GM21526 (cell line): ENCODE results near the gene MRRF.
"Not testable (repeated sequence)": the region's sequence is repeated elsewhere in the genome, so short reads cannot be mapped to it uniquely, and the experiment has no call there.

Experiments
- ATAC-seq: cut with Tn5 transposase; IDR thresholded peaks from one replicate; pipeline ENCODE4 v1.9.1; 2021; ENCODE audit warnings: moderate library complexity; ENCODE audit not compliant: unreplicated experiment, low FRiP score

Gene MRRF

GRCh38 chr9:122268041-122268814, 3.5 kb downstream of the MRRF start:
- ATAC-seq = no peak

GRCh38 chr9:122274055-122274454, 9.4 kb downstream of the MRRF start:
- ATAC-seq = no peak

GRCh38 chr9:122276096-122276495, 11.4 kb downstream of the MRRF start:
- ATAC-seq = no peak

- no peak for ATAC-seq
These were observed 12.7 kb downstream of the MRRF start for GRCh38 chr9:122277285-122277897.

GRCh38 chr9:122281368-122281767, 16.7 kb downstream of the MRRF start:
- ATAC-seq = no peak

GRCh38 chr9:122286764-122287163, 22.1 kb downstream of the MRRF start:
- ATAC-seq = no peak

- no peak for ATAC-seq
These were observed 22.6 kb downstream of the MRRF start for GRCh38 chr9:122287214-122287720.

- ATAC-seq = no peak
These were observed 26.8 kb downstream of the MRRF start for GRCh38 chr9:122291458-122291857.

- ATAC-seq = no peak
These were observed 29.8 kb downstream of the MRRF start for GRCh38 chr9:122294531-122294930.

- ATAC-seq = no peak
These were observed 32.8 kb downstream of the MRRF start for GRCh38 chr9:122297512-122297911.

- no peak for ATAC-seq
These were observed 37.8 kb downstream of the MRRF start for GRCh38 chr9:122302237-122303093.

GRCh38 chr9:122307061-122307460, 42.4 kb downstream of the MRRF start:
- no peak for ATAC-seq

GRCh38 chr9:122307925-122308324, 43.2 kb downstream of the MRRF start:
- ATAC-seq = no peak

GRCh38 chr9:122309861-122310260, 45.2 kb downstream of the MRRF start:
- no peak for ATAC-seq

GRCh38 chr9:122314165-122314564, 49.5 kb downstream of the MRRF start:
- ATAC-seq = no peak

- no peak for ATAC-seq
These were observed 50.9 kb downstream of the MRRF start for GRCh38 chr9:122315534-122315933.

GRCh38 chr9:122318284-122318683, 53.6 kb downstream of the MRRF start:
- ATAC-seq = no peak

GRCh38 chr9:122320413-122320881, 55.8 kb downstream of the MRRF start:
- ATAC-seq = no peak

GRCh38 chr9:122322553-122322952, 57.9 kb downstream of the MRRF start:
- no peak for ATAC-seq

- not testable (repeated sequence) for ATAC-seq
These were observed 60.0 kb downstream of the MRRF start for GRCh38 chr9:122324665-122325064.

GRCh38 chr9:122325124-122325523, 60.4 kb downstream of the MRRF start:
- ATAC-seq = no peak
